SK-N-MC (cell line): ENCODE measurements around the gene CSKMT.

Experiments used
- EZH2 ChIP-seq: fragments of 200-600 bp; sonication (generic); IDR thresholded peaks from one replicate; pipeline ENCODE4 v1.6.1; 2017; ENCODE audit warnings: antibody characterized with exemption
- POLR2AphosphoS5 ChIP-seq: IDR thresholded peaks from 2 replicates; pipeline ENCODE4 v1.6.1; 2012; ENCODE audit warnings: mild to moderate bottlenecking, low read depth, low read length, borderline replicate concordance

DNA sequence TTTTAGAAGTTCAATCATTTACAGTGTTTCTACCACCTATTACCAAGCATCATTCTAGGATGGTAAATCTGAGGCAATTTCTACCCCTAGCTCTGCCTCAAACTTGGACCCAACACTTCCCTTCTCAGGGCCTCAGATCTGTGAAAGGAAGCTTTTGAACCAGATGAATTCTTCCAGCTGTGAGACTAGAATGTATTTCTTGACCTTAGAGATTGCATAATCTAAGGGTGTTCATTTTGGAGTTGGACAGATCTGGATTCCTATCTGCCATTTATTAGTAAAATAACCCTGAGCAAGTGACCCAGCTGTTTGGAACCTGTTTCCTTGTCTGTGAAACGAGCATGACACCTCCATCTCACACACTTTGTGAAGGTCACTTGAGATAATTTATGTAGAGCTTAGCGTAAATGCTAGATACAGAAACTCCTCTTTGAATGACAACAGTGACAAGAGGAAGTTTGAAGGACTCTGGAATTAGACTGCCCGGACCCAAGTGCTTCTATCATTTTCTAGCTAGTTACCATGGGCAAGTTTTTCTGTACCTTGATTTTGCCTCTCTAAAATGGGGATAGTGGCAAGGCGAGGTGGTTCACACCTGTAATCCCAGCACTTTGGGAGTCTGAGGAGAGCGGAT, 8.2 kb upstream of the CSKMT start:
- no peak for TF ChIP-seq EZH2
- TF ChIP-seq POLR2AphosphoS5 = no peak
